HL-60/S4 treated with retinoic acid at 250 ng/mL for 4 days and 3 days (cell line): ENCODE results near the gene SNX18.
"Not testable (repeated sequence)": the region's sequence is repeated elsewhere in the genome, so short reads cannot be mapped to it uniquely, and the experiment has no call there.

Experiments
- in situ Hi-C: fragments of 300-500 bp; cut with MboI; formaldehyde crosslinking; loops from 2 replicates; pipeline ENCODE4 v1.7.0; 2022; ENCODE audit warnings: low sequenced_read_pairs

SNX18 gene

GRCh38 chr5:54517512-54518145 lies at the start of gene SNX18:
Gene SNX18 (plus strand): TSS chr5:54517759. CDS start chr5:54517953, 194 bp downstream.
- in situ Hi-C loops = no loop called here

- in situ Hi-C loops = no loop called here
These were observed 47.9 kb upstream of the SNX18 start for GRCh38 chr5:54469622-54470021.

- in situ Hi-C loops = no loop called here
These were observed 47.4 kb upstream of the SNX18 start for GRCh38 chr5:54470128-54470527.

- in situ Hi-C loops = no loop called here
These were observed 46.9 kb upstream of the SNX18 start for GRCh38 chr5:54470677-54471076.

GRCh38 chr5:54471398-54471797 lies 46.2 kb upstream of the SNX18 start:
- in situ Hi-C loops = no loop called here

- in situ Hi-C loops = no loop called here
These were observed 40.9 kb upstream of the SNX18 start for GRCh38 chr5:54476682-54477081.

- in situ Hi-C loops = no loop called here
These were observed 39.5 kb upstream of the SNX18 start for GRCh38 chr5:54477941-54478478.

- in situ Hi-C loops = no loop called here
These were observed 37.3 kb upstream of the SNX18 start for GRCh38 chr5:54480296-54480695.

GRCh38 chr5:54484219-54484894 lies 33.2 kb upstream of the SNX18 start:
- in situ Hi-C loops = no loop called here

GRCh38 chr5:54485659-54486058 lies 31.9 kb upstream of the SNX18 start:
- in situ Hi-C loops = not testable (repeated sequence)

GRCh38 chr5:54489648-54489979 lies 27.9 kb upstream of the SNX18 start:
- in situ Hi-C loops = not testable (repeated sequence)

GRCh38 chr5:54491326-54491725 lies 26.2 kb upstream of the SNX18 start:
- in situ Hi-C loops = no loop called here

GRCh38 chr5:54492178-54492577 lies 25.4 kb upstream of the SNX18 start:
- in situ Hi-C loops = no loop called here

- in situ Hi-C loops = no loop called here
These were observed 22.5 kb upstream of the SNX18 start for GRCh38 chr5:54495027-54495426.

- in situ Hi-C loops = no loop called here
These were observed 3.3 kb upstream of the SNX18 start for GRCh38 chr5:54514291-54514690.

GRCh38 chr5:54514841-54515432 lies 2.6 kb upstream of the SNX18 start:
- in situ Hi-C loops = no loop called here

- in situ Hi-C loops = no loop called here
These were observed 1.9 kb upstream of the SNX18 start for GRCh38 chr5:54515634-54516033.

- in situ Hi-C loops = no loop called here
These were observed 1.4 kb upstream of the SNX18 start for GRCh38 chr5:54516051-54516655.

- in situ Hi-C loops = no loop called here
These were observed 416 bp upstream of the SNX18 start for GRCh38 chr5:54517174-54517511.

- in situ Hi-C loops = no loop called here
These were observed 723 bp downstream of the SNX18 start for GRCh38 chr5:54518146-54518817.

GRCh38 chr5:54518818-54519508 lies 1.4 kb downstream of the SNX18 start:
- in situ Hi-C loops = no loop called here
